Peyer's patch (tissue), 4 donors: ENCODE measurements around the gene LTBP4. TPM values are rescaled to one million over a fixed set of nuclear protein-coding genes. Genes with fewer than 3 reads are reported as not detected.
"Not testable (repeated sequence)": the region's sequence is repeated elsewhere in the genome, so short reads cannot be mapped to it uniquely, and the experiment has no call there.

Experiments used
- DNase-seq, 3 donors: peaks; one replicate each; pipeline ENCODE4 v3.0.0-alpha.2; 2017 to 2019
- H3K27ac ChIP-seq, 4 donors: fragments of 200-600 bp; sonication (generic); one replicate each; pipeline ENCODE4 v1.5.1; 2016 to 2019
- H3K27me3 ChIP-seq, 2 donors: fragments of 200-600 bp; sonication (generic); one replicate each; pipeline ENCODE4 v1.5.1; 2019
- H3K36me3 ChIP-seq, 3 donors: fragments of 200-600 bp; sonication (generic); one replicate each; pipeline ENCODE4 v1.5.1; 2016 to 2019
- H3K4me1 ChIP-seq, 4 donors: fragments of 200-600 bp; sonication (generic); one replicate each; pipeline ENCODE4 v1.5.1; 2016 to 2019
- H3K4me3 ChIP-seq, 4 donors: fragments of 200-600 bp; sonication (generic); 1 replicate in 3 of 4; 2 replicates in 1 of 4; pipeline ENCODE4 v1.5.1; 2016 to 2019; ENCODE audit warnings: mild to moderate bottlenecking in 1 of 4
- H3K9me3 ChIP-seq, 4 donors: fragments of 200-600 bp; sonication (generic); one replicate each; pipeline ENCODE4 v1.5.1; 2016 to 2019; ENCODE audit warnings: mild to moderate bottlenecking in 1 of 4
- CTCF ChIP-seq, 6 experiments: fragments of 450-650 bp in 4 of 6; fragments of 200-600 bp in 2 of 6; sonication (generic) in 1 of 6; IDR thresholded peaks; one replicate each; pipeline ENCODE4 v1.5.1; 2017 to 2019; ENCODE audit warnings: antibody characterized with exemption in 6 of 6, mild to moderate bottlenecking in 3 of 6, moderate library complexity in 1 of 6
- POLR2A ChIP-seq, 2 donors: fragments of 450-650 bp; IDR thresholded peaks; one replicate each; pipeline ENCODE4 v1.5.1; 2017; ENCODE audit warnings: antibody characterized with exemption in 2 of 2, mild to moderate bottlenecking in 2 of 2, moderate library complexity in 2 of 2
- total RNA-seq, 4 donors: library from RNA; depleted of rRNA; stranded (reverse); fragments of >200 nt; gene quantifications; one replicate each; pipeline ENCODE4 v1.1.0, GENCODE V29; 2016

The LTBP4 gene
- total RNA-seq, 4 donors from 2014 or later = 164 to 484 (median 329) TPM

DNA sequence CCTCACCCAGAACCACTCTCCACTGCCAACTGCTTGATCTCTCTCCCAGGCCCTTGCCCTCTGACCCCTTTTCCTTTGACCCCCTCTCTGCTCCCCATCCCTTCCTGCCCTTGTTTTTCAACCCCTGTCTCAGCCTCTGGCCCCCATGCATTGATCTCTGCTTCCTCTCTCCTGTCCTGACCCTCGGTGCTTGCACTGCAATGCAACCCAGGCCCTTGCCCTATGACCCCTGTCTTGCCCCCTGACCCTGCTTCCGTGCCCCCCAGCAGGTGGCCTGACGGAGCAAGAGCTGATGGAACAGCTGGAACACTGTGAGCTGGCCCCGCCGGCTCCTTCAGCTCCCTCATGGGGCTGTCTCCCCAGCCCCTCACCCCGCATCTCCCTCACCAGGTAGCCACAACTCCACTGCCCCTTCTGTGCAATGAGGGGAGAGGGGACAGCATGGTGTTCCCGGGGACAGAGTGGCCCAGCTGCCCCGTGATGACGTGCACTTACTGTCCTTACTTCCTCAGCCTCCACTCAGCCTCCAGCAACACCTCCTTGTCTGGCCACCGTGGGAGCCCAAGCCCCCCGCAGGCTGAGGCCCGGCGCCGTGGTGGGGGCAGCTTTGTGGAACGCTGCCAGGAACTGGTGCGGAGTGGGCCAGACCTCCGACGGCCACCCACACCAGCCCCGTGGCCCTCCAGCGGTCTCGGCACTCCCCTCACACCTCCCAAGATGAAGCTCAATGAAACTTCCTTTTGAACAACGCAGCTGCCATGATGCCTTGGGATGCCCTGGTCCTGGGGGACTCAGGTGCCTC is 10.5 kb upstream of the LTBP4 start:
- Histone ChIP-seq H3K36me3 (peaks cover 0 to 21% (median 0%) of the 10 kb centered on the region in 3 donors), H3K4me1 (peaks cover 0 to 5% (median 2%) of the 10 kb centered on the region in 4 donors), H3K9me3 (no peaks in the 10 kb centered on the region)

GRCh38 chr19:40591724-40592123 is 9.4 kb upstream of the LTBP4 start:
- H3K4me3 ChIP-seq, H3K27me3 ChIP-seq, H3K9me3 ChIP-seq, H3K27ac ChIP-seq, DNase-seq, H3K4me1 ChIP-seq: not testable (repeated sequence)
- peaks cover 0 to 17% (median 0%) of the 10 kb centered on the region in 3 donors for H3K36me3 ChIP-seq

More for the DNA sequence above, 10.5 kb upstream of the LTBP4 start:
- Histone ChIP-seq H3K27me3 (no peaks in the 10 kb centered on the region), H3K27ac (no peak overlapping the region), H3K4me3 (no peak overlapping the region)
- DNase-seq = no peak
- TF ChIP-seq CTCF (IDR thresholded peaks at IDR 0.05) (no peak), POLR2A (IDR thresholded peaks at IDR 0.05) (no peak)

- H3K4me1 ChIP-seq = peaks cover 0 to 11% (median 5%) of the 10 kb centered on the region in 4 donors
- no peak overlapping the region for H3K27ac ChIP-seq
- TF ChIP-seq CTCF (IDR thresholded peaks at IDR 0.05) = no peak
- no peak for TF ChIP-seq POLR2A (IDR thresholded peaks at IDR 0.05)
- no peak overlapping the region for H3K4me3 ChIP-seq
- no peaks in the 10 kb centered on the region for H3K9me3 ChIP-seq
- H3K36me3 ChIP-seq = peaks cover 0 to 12% (median 0%) of the 10 kb centered on the region in 3 donors
- peaks cover 0 to 1% of the 10 kb centered on the region in 2 donors for H3K27me3 ChIP-seq
- DNase-seq = no peak
Observed at GRCh38 chr19:40592170-40592569, 9.0 kb upstream of the LTBP4 start.

GRCh38 chr19:40594255-40594654 is 6.9 kb upstream of the LTBP4 start:
- Histone ChIP-seq H3K36me3 (no peaks in the 10 kb centered on the region), H3K4me3 (no peak overlapping the region), H3K27me3 (peaks cover 0 to 17% of the 10 kb centered on the region in 2 donors), H3K9me3 (no peaks in the 10 kb centered on the region), H3K4me1 (peaks cover 0 to 30% (median 16%) of the 10 kb centered on the region in 4 donors), H3K27ac (no peak overlapping the region)
- no peak for DNase-seq
- TF ChIP-seq CTCF (IDR thresholded peaks at IDR 0.05) (no peak), POLR2A (IDR thresholded peaks at IDR 0.05) (no peak)

GRCh38 chr19:40594657-40595091 is 6.5 kb upstream of the LTBP4 start:
- DNase-seq = no peak
- no peaks in the 10 kb centered on the region for H3K9me3 ChIP-seq
- H3K36me3 ChIP-seq = no peaks in the 10 kb centered on the region
- H3K4me3 ChIP-seq = no peak overlapping the region
- no peak overlapping the region for H3K27ac ChIP-seq
- TF ChIP-seq CTCF (IDR thresholded peaks at IDR 0.05) (no peak), POLR2A (IDR thresholded peaks at IDR 0.05) (no peak)
- H3K27me3 ChIP-seq = peaks cover 0 to 21% of the 10 kb centered on the region in 2 donors
- peaks cover 0 to 35% (median 20%) of the 10 kb centered on the region in 4 donors for H3K4me1 ChIP-seq

- H3K36me3 ChIP-seq = no peaks in the 10 kb centered on the region
- no peaks in the 10 kb centered on the region for H3K9me3 ChIP-seq
- H3K4me3 ChIP-seq = peak overlapping the region in 3 of 4 donors; percentile 16 to 44 (median 26)
- peaks cover 4 to 53% (median 38%) of the 10 kb centered on the region in 4 donors for H3K4me1 ChIP-seq
- H3K27ac ChIP-seq = no peak overlapping the region
- no peak for TF ChIP-seq POLR2A (IDR thresholded peaks at IDR 0.05)
- no peak for TF ChIP-seq CTCF (IDR thresholded peaks at IDR 0.05)
- DNase-seq = peak in 2 of 3 donors; percentile 67 to 70
- H3K27me3 ChIP-seq = peaks cover 0 to 35% of the 10 kb centered on the region in 2 donors
Observed at GRCh38 chr19:40596608-40597328, 4.4 kb upstream of the LTBP4 start.
